C4-2B (cell line): ENCODE measurements around the gene FTCDNL1.

ENCODE experiments used
- CTCF ChIP-seq: fragments of 450-650 bp; conservative IDR thresholded peaks from 2 replicates; pipeline ENCODE4 v1.5.1; 2017; ENCODE audit warnings: mild to moderate bottlenecking
- ZFX ChIP-seq: fragments of 450-650 bp; IDR thresholded peaks from 2 replicates; pipeline ENCODE4 v1.6.1; 2017

- TF ChIP-seq CTCF (no peak), ZFX (no peak)
Measured at GRCh38 chr2:199829628-199830027, 21.4 kb downstream of the FTCDNL1 start.
